Stimulated activated CD4-positive, alpha-beta T cell treated with anti-CD3 and anti-CD28 coated beads, Interleukin-1b, Interleukin-23, amount 100 ng/mL, for 24 hours (primary cell): ENCODE results near the gene PPTC7.
"Not testable (repeated sequence)": the region's sequence is repeated elsewhere in the genome, so short reads cannot be mapped to it uniquely, and the experiment has no call there.

Source experiments
- DNase-seq, 4 experiments: peaks; one replicate each; pipeline ENCODE4 v3.0.0-alpha.2; 2020; ENCODE audit warnings: low read depth in 4 of 4, low spot score in 1 of 4

Gene PPTC7

GRCh38 chr12:110587102-110587501, 4.0 kb upstream of the PPTC7 start:
- not testable (repeated sequence) for DNase-seq

- DNase-seq = peak in 1 of 4 experiments; percentile 33
Measured at GRCh38 chr12:110585231-110585799, 2.2 kb upstream of the PPTC7 start.

GRCh38 chr12:110582276-110583136, 612 bp downstream of the PPTC7 start:
- peak in 3 of 4 experiments; percentile 47 to 73 (median 70) for DNase-seq

- no peak for DNase-seq
Measured at GRCh38 chr12:110581931-110582275, 1.2 kb downstream of the PPTC7 start.

- DNase-seq = no peak
Measured at GRCh38 chr12:110579535-110580253, 3.4 kb downstream of the PPTC7 start.

- no peak for DNase-seq
Measured at GRCh38 chr12:110578694-110579534, 4.2 kb downstream of the PPTC7 start.

GRCh38 chr12:110577864-110578693, 5.0 kb downstream of the PPTC7 start:
- DNase-seq = no peak

- no peak for DNase-seq
Measured at GRCh38 chr12:110576504-110576903, 6.6 kb downstream of the PPTC7 start.

GRCh38 chr12:110575326-110575725, 7.8 kb downstream of the PPTC7 start:
- no peak for DNase-seq

- DNase-seq = not testable (repeated sequence)
Measured at GRCh38 chr12:110574717-110575230, 8.3 kb downstream of the PPTC7 start.

- DNase-seq = no peak
Measured at GRCh38 chr12:110574044-110574443, 9.1 kb downstream of the PPTC7 start.

- not testable (repeated sequence) for DNase-seq
Measured at GRCh38 chr12:110570798-110571197, 12.3 kb downstream of the PPTC7 start.

GRCh38 chr12:110569838-110570237, 13.3 kb downstream of the PPTC7 start:
- DNase-seq = not testable (repeated sequence)

GRCh38 chr12:110568752-110569151, 14.4 kb downstream of the PPTC7 start:
- DNase-seq = no peak

- no peak for DNase-seq
Measured at GRCh38 chr12:110566993-110567392, 16.1 kb downstream of the PPTC7 start.

- DNase-seq = no peak
Measured at GRCh38 chr12:110565894-110566871, 16.9 kb downstream of the PPTC7 start.

GRCh38 chr12:110564471-110564991, 18.6 kb downstream of the PPTC7 start:
- no peak for DNase-seq

GRCh38 chr12:110563702-110564470, 19.2 kb downstream of the PPTC7 start:
- no peak for DNase-seq
